Measurements from ENCODE around the gene TTC31.

Gene TTC31

GRCh38 chr2:74525717-74526648 lies 43.1 kb downstream of the TTC31 start, which contains the start of gene DQX1:
DQX1 (minus strand) TSS chr2:74526231; CDS start chr2:74525729, 502 bp downstream.
- no peak for DNase-seq (ENCODE audit: low read depth in 3 of 3)

GRCh38 chr2:74526649-74527230 lies 43.9 kb downstream of the TTC31 start:
- no peak for DNase-seq (ENCODE audit: low read depth in 3 of 3)

DNA sequence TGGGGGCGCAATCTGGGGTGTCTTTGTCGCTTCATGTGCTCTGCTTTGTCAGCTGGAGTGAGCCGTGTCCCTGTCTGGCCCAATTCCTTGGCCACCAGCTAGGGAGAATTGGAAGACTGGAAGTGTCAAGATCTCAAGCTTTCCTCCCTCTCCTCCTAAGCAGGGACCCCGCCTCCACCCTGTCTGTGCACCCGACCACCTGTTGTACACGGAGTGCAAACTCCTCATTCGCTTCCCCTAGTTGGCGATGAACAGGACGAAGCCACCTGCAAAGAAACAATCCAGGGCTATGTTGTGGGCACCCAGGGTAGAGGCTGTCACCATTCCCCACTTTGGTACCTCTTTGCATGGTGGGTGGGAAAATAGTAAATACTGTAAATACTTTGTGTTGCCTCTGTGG lies 44.9 kb downstream of the TTC31 start:
- DNase-seq (ENCODE audit: low read depth in 3 of 3), result no peak

DNA sequence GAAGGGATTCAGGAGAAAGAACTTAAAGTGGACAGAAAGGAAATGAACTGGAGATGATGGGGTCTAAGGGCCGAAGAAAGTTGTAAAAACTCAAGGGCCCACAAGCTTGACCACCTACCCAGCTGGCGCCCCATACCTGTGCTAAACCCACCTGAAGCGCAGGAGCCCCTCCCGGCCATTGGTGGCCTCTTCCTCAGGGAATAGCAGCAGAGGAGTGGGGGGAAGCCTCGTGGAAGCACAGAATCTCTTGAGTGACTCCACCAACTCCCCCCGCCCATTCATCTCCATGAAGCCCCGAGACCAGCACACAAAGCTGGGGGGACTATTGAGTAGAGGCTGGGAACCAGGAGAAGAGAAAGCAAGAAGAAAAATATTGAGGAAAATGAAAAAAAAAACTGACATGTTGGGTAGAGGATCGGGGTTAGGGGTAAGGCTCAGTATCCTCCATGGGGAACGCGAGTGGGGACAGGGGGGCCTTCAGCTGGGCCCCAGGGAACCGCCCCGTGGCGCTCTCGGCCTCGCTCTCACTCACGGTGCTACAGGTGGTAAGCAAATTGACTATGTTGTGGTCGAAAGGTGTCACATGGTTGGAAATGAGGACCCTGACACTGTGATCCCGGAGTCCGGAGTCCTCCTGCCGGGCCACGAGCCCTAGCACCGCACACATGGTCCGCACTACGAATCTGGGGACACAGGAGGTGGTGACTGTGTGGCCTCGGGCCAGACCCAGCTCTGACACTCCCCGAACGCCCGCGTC lies 45.9 kb downstream of the TTC31 start:
- DNase-seq (ENCODE audit: low read depth in 3 of 3), result no peak

- peak; percentile 87 to 94 (median 91) for DNase-seq (ENCODE audit: low read depth in 3 of 3)
Observed at GRCh38 chr2:74529357-74530238, 46.7 kb downstream of the TTC31 start, which contains the start of the genes AUP1 and HTRA2. AUP1 (minus strand) TSS chr2:74529706; CDS start chr2:74529629, 77 bp downstream. HTRA2 (plus strand) TSS chr2:74529933; CDS start chr2:74530007, 74 bp downstream.

GRCh38 chr2:74530239-74531187 lies 47.6 kb downstream of the TTC31 start:
- no peak for DNase-seq (ENCODE audit: low read depth in 3 of 3)

GRCh38 chr2:74531666-74532065 lies 48.8 kb downstream of the TTC31 start:
- DNase-seq (ENCODE audit: low read depth in 3 of 3), result no peak

- DNase-seq (ENCODE audit: low read depth in 3 of 3), result no peak
Observed at GRCh38 chr2:74532222-74532621, 49.3 kb downstream of the TTC31 start.

- DNase-seq (ENCODE audit: low read depth in 3 of 3), result no peak
Observed at GRCh38 chr2:74533464-74533863, 50.6 kb downstream of the TTC31 start.

DNA sequence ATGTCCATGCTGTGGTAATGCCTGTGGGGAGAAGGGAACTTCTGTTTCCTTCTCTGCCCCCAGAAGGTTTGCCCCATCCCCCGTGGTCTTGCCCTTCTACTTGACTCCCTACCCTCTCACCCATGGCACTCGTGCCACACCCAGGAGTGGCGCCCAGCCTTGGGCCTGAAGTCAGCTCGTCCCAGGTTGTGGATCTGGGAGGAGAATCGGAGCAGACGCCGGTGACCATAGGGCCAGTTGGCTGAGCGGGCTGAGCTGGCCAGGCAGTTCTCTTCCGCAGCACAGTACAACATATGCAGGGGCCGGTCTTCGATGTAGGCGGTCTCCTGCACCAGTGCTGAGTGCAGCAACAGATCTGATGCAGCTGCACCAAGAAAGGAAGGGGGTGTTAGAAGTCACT lies 51.5 kb downstream of the TTC31 start:
- DNase-seq (ENCODE audit: low read depth in 3 of 3), result no peak

DNA sequence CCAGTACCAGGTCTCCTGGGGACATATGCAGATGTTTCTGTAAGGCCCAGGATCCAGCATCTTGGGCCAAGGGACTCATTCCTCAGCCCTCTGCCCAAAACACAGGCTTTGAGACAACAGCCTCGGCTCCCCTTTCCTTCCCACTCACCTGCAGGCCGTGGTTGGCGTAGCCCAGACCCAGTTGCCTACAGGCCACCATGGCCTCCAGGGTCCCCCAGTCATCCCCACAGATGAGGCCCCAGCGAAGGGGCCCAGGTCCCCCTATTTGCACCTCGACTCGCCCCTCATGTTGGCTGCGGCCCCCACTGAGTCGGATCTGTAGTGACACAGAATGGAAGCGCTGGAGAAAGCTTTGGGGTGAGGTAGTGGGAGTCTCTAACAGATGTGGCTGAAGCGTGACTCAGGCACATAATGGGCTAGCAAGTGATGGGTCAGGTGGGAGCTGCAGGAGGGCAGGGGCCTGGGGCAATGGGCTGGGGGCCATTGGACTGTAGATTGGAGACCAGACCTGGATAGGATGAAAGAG lies 52.6 kb downstream of the TTC31 start:
- DNase-seq (ENCODE audit: low read depth in 3 of 3), result no peak

DNA sequence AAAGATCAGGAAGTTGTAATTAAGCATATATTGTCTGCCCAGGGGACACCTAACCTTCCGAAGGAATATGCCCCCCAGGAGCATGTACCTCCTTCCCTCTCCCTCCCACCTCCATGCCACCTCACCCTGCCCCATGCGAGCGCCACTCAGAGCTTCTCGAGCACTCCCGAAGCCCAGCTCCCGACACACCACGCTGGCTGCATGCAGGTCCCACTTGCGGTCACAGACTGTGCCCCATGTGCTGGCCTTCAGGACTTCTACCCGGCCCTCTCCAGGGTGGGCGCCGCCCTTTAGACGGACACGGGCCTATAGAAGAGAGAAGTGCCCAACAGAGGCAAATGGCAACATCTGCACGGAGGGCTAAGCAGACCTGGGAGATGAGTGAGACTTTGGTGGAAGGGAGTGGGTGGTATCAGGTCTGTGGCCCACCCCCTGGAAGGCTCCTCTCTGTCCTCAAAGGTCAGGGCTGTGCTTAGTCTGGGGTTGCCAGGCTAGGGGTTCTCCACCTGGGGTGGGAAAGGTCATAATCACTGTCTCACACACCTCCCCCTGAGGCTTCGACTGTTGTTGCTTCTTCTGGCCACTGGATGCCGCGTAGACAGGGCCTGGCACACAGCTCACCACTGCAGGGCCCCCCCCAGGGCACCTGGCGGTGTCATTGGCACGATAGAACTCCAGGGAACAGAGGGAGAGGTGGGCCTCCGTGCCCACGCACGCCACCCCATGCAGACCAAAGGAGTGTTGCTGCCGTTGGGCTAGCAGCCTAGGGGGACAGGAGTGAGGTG lies 53.5 kb downstream of the TTC31 start:
- DNase-seq (ENCODE audit: low read depth in 3 of 3), result no peak

DNA sequence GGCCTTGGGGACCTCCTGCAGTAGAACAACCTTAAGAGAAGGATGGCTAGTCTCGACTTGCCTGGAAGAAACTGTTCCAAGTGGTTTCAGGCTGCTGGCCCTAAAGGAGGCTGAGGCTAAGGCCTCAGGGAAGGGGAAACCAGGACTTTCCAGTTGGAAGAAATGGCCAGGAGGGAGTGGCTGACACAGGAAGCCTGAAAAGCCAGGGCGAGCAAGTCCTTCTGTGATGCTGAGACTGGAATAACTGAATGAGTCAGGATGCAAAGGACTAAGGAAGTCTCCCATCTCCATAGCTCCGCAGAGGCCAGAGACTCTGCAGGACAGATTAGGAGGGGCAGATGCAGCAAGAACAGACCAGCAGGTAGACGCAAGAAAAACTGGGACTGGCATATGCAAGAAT lies 54.3 kb downstream of the TTC31 start:
- no peak for DNase-seq (ENCODE audit: low read depth in 3 of 3)

DNA sequence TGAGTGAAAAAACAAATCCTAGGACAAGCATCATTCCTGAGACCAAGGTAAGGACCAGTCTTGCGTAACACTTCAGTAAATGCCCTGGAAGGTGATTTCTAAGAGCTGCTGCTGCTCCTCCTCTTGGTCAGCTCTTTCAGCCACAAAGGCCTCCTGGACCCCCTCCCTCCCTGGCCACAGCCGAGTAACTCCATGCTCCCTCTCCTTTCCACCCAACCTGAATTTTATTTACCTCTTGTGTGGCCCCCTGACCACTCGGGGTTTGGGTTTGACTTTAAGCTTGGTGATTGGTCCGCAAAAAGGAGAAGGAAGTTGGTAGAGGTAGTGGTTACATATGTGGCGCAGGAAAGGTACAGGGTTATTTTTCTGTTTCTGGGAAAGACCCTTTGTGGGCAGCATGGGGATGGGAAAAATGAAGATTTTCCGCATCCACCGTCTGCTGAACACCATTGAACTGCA lies 56.0 kb downstream of the TTC31 start:
- DNase-seq (ENCODE audit: low read depth in 3 of 3), result no peak

- no peak for DNase-seq (ENCODE audit: low read depth in 3 of 3)
Observed at GRCh38 chr2:74540291-74540690, 57.4 kb downstream of the TTC31 start.

GRCh38 chr2:74542978-74543377 lies 60.1 kb downstream of the TTC31 start:
- DNase-seq (ENCODE audit: low read depth in 3 of 3), result no peak

All from stimulated activated CD4-positive, alpha-beta T cell treated with anti-CD3 and anti-CD28 coated beads, TNF-alpha, amount 100 ng/mL, for 48 hours (primary cell).